ENCODE results near the gene STK36. TPM values are rescaled to one million over a fixed set of nuclear protein-coding genes. Genes with fewer than 3 reads are reported as not detected.

STK36 gene, protein sequence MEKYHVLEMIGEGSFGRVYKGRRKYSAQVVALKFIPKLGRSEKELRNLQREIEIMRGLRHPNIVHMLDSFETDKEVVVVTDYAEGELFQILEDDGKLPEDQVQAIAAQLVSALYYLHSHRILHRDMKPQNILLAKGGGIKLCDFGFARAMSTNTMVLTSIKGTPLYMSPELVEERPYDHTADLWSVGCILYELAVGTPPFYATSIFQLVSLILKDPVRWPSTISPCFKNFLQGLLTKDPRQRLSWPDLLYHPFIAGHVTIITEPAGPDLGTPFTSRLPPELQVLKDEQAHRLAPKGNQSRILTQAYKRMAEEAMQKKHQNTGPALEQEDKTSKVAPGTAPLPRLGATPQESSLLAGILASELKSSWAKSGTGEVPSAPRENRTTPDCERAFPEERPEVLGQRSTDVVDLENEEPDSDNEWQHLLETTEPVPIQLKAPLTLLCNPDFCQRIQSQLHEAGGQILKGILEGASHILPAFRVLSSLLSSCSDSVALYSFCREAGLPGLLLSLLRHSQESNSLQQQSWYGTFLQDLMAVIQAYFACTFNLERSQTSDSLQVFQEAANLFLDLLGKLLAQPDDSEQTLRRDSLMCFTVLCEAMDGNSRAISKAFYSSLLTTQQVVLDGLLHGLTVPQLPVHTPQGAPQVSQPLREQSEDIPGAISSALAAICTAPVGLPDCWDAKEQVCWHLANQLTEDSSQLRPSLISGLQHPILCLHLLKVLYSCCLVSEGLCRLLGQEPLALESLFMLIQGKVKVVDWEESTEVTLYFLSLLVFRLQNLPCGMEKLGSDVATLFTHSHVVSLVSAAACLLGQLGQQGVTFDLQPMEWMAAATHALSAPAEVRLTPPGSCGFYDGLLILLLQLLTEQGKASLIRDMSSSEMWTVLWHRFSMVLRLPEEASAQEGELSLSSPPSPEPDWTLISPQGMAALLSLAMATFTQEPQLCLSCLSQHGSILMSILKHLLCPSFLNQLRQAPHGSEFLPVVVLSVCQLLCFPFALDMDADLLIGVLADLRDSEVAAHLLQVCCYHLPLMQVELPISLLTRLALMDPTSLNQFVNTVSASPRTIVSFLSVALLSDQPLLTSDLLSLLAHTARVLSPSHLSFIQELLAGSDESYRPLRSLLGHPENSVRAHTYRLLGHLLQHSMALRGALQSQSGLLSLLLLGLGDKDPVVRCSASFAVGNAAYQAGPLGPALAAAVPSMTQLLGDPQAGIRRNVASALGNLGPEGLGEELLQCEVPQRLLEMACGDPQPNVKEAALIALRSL (N-terminal part only)
- total RNA-seq (2021; fragmentation: NEBNext Ultra II Directional; extraction: Animal tissue kit (Norgen Biotek cat#: 25700)), result 10 to 100 TPM; 20.0 to 31.0 (median 23.8) TPM
- long read RNA-seq, full-length matches to known transcripts, result 1 of 8 reads
- long read RNA-seq, partial matches to known transcripts, result 3 of 8 reads
- long read RNA-seq, other reads (novel, unspliced or antisense), result 4 of 8 reads

- peak; percentile 89 for DNase-seq
- peaks cover 25% of the 10 kb centered on the region for H3K4me1 Mint-ChIP-seq (ENCODE audit: low read depth)
- H3K36me3 Mint-ChIP-seq (ENCODE audit: low read depth), result peaks cover 6% of the 10 kb centered on the region; the same call in 1 of the 2 replicates
- peak within 1 kb of the TSS; percentile 97 for H3K27ac Mint-ChIP-seq
- peak within 1 kb of the TSS; percentile 99 for H3K4me3 Mint-ChIP-seq
- H3K27me3 Mint-ChIP-seq (ENCODE audit: insufficient read depth), result no peaks in the 10 kb centered on the region; the same call in none of the 2 replicates
- no peaks in the 10 kb centered on the region for H3K9me3 Mint-ChIP-seq
- TF ChIP-seq, protein P1, sequence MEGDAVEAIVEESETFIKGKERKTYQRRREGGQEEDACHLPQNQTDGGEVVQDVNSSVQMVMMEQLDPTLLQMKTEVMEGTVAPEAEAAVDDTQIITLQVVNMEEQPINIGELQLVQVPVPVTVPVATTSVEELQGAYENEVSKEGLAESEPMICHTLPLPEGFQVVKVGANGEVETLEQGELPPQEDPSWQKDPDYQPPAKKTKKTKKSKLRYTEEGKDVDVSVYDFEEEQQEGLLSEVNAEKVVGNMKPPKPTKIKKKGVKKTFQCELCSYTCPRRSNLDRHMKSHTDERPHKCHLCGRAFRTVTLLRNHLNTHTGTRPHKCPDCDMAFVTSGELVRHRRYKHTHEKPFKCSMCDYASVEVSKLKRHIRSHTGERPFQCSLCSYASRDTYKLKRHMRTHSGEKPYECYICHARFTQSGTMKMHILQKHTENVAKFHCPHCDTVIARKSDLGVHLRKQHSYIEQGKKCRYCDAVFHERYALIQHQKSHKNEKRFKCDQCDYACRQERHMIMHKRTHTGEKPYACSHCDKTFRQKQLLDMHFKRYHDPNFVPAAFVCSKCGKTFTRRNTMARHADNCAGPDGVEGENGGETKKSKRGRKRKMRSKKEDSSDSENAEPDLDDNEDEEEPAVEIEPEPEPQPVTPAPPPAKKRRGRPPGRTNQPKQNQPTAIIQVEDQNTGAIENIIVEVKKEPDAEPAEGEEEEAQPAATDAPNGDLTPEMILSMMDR (IDR thresholded peaks at IDR 0.05), result no peak
Observed at GRCh38 chr2:218671654-218672566, at the start of gene STK36, which contains the start of gene RNF25. STK36 (plus strand) TSS chr2:218672086; CDS start chr2:218672830, 744 bp downstream. RNF25 (minus strand) TSS chr2:218672002; CDS start chr2:218671970, 32 bp downstream.

DNA sequence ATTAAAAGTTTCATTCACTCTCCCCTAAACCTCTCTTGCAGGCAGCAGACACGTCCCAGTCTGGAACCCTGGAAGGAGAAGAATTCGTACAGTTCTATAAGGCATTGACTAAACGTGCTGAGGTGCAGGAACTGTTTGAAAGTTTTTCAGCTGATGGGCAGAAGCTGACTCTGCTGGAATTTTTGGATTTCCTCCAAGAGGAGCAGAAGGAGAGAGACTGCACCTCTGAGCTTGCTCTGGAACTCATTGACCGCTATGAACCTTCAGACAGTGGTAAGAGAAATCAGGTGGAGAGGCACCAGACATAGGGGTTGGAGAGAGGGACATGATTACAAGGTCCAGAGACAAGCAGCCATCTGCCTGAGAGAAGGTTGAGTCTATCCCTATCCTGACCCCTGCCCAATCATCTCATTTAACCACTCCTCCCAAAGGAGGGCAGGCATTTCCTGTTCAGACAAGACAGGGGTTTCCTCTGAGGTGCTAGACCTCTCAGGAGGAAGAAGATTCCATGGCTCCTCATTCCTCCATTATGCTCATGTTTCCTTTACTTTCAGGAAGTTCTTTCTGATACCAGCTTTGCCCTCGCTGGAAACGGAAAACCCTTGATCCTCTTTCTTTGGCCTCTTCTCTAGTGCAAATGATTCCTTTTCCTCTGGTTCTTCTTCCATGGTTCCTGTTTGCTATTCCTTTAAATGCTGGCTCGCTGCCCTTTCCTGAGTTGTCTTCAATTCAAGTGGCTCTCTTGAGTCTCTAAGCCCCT, 49.1 kb upstream of the STK36 start:
- Mint-ChIP-seq H3K27ac (no peak overlapping the region), H3K4me1 (ENCODE audit: low read depth) (peaks cover 12% of the 10 kb centered on the region; the same call in 1 of the 2 replicates), H3K9me3 (no peaks in the 10 kb centered on the region), H3K27me3 (ENCODE audit: insufficient read depth) (no peaks in the 10 kb centered on the region; the same call in 1 of the 2 replicates), H3K4me3 (no peak overlapping the region), H3K36me3 (ENCODE audit: low read depth) (no peaks in the 10 kb centered on the region)
- TF ChIP-seq, protein P1 (IDR thresholded peaks at IDR 0.05), result no peak
- DNase-seq, result peak; percentile 27

- Mint-ChIP-seq H3K4me3 (no peak overlapping the region), H3K27me3 (ENCODE audit: insufficient read depth) (no peaks in the 10 kb centered on the region; the same call in 1 of the 2 replicates), H3K36me3 (ENCODE audit: low read depth) (no peaks in the 10 kb centered on the region), H3K9me3 (no peaks in the 10 kb centered on the region), H3K4me1 (ENCODE audit: low read depth) (peaks cover 12% of the 10 kb centered on the region; the same call in 1 of the 2 replicates), H3K27ac (no peak overlapping the region)
- TF ChIP-seq, protein P1 (IDR thresholded peaks at IDR 0.05), result no peak
- no peak for DNase-seq
Observed at GRCh38 chr2:218623366-218623705, 48.5 kb upstream of the STK36 start.

DNA sequence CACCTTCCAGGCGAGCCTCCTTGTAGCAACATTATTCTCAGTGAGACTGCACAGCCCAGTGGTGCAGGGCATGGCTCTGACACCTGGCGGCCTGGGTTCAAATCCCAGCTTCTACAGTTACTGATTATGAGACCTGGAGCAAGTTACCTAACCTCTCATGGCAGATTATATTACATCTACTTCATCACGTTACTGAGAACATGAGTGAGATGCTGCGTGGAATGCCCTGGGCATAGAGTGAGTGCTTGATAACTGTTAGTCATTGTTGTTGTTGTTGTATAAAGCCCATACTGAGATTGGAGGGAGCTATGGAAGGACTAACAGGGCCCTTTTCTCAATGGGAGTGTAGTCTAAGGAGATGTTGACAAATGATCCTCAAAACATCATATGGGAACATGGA, 45.5 kb upstream of the STK36 start:
- peaks cover 12% of the 10 kb centered on the region; the same call in 1 of the 2 replicates for H3K4me1 Mint-ChIP-seq (ENCODE audit: low read depth)
- TF ChIP-seq, protein P1 (IDR thresholded peaks at IDR 0.05), result no peak
- no peak overlapping the region for H3K27ac Mint-ChIP-seq
- no peaks in the 10 kb centered on the region for H3K9me3 Mint-ChIP-seq
- no peak for DNase-seq
- H3K4me3 Mint-ChIP-seq, result no peak overlapping the region
- H3K36me3 Mint-ChIP-seq (ENCODE audit: low read depth), result no peaks in the 10 kb centered on the region
- peaks cover 2% of the 10 kb centered on the region for H3K27me3 Mint-ChIP-seq (ENCODE audit: insufficient read depth)

Measured in HFFc6 (cell line).